Panc1 (cell line): Measurements from ENCODE around the gene PITRM1. TPM values are rescaled to one million over a fixed set of nuclear protein-coding genes. Genes with fewer than 3 reads are reported as not detected.

Source experiments
- ATAC-seq: fragments of 200-7000 bp; cut with Tn5 transposase; 2 replicates; pipeline ENCODE4 v1.9.1; 2020; ENCODE audit warnings: mild to moderate bottlenecking, moderate library complexity
- BruUV-seq: library from RNA; stranded (reverse); fragments of 400-500 nt; replicated peaks from 2 replicates; lab custom pipeline; 2021; lab: Mats Ljungman, UMichigan
- CTCF ChIA-PET: fragments of 300-600 bp; sonication (Branson Sonifier 250); formaldehyde crosslinking; loops from one replicate; lab custom pipeline; 2022; ENCODE audit warnings: antibody characterized with exemption; lab: Charles Lee
- POLR2A ChIA-PET: fragments of 300-600 bp; sonication (Branson Sonifier 250); formaldehyde crosslinking; loops from one replicate; lab custom pipeline; 2022; ENCODE audit warnings: antibody characterized with exemption; lab: Charles Lee
- DNase-seq: peaks from one replicate; pipeline ENCODE4 v3.0.0-alpha.2; 2010; ENCODE audit warnings: low read depth, low spot score
- H3K27ac ChIP-seq: 2 replicates; pipeline ENCODE4 v1.5.1; 2011; ENCODE audit warnings: mild to moderate bottlenecking, low read length, inconsistent platforms
- H3K27me3 ChIP-seq: fragments of 200-500 bp; sonication (Bioruptor generic); 2 replicates; pipeline ENCODE4 v1.6.0; 2014; ENCODE audit warnings: low read length, inconsistent platforms; ENCODE audit not compliant: control insufficient read depth, insufficient read depth
- H3K36me3 ChIP-seq: fragments of 200-500 bp; sonication (Bioruptor generic); 2 replicates; pipeline ENCODE4 v1.5.1; 2014; ENCODE audit warnings: inconsistent platforms, mild to moderate bottlenecking, low read length, moderate library complexity; ENCODE audit not compliant: control insufficient read depth, insufficient read depth
- H3K4me1 ChIP-seq: 2 replicates; pipeline ENCODE4 v1.5.1; 2011; ENCODE audit warnings: inconsistent platforms, mild to moderate bottlenecking, low read length, moderate library complexity; ENCODE audit not compliant: control insufficient read depth, insufficient read depth
- H3K4me3 ChIP-seq, 2 experiments: 2 replicates each; pipeline ENCODE4 v1.5.1; 2011 to 2012; ENCODE audit warnings: low read depth in 2 of 2, low read length in 2 of 2, mild to moderate bottlenecking in 2 of 2, inconsistent platforms in 1 of 2, moderate library complexity in 1 of 2
- H3K9me3 ChIP-seq: fragments of 200-500 bp; sonication (Bioruptor generic); 2 replicates; pipeline ENCODE4 v1.5.1; 2014; ENCODE audit warnings: low read depth, mild to moderate bottlenecking, inconsistent platforms, low read length, moderate library complexity; ENCODE audit not compliant: control insufficient read depth, insufficient read depth
- POLR2AphosphoS5 ChIP-seq: IDR thresholded peaks from 2 replicates; pipeline ENCODE4 v1.6.1; 2012; ENCODE audit warnings: mild to moderate bottlenecking, low read depth, low read length, moderate library complexity
- SIN3A ChIP-seq: IDR thresholded peaks from 2 replicates; pipeline ENCODE4 v1.6.1; 2012; ENCODE audit warnings: low read depth, mild to moderate bottlenecking, low read length, moderate library complexity, borderline replicate concordance; ENCODE audit not compliant: insufficient read depth
- TCF7L2 ChIP-seq: IDR thresholded peaks from 2 replicates; pipeline ENCODE4 v1.6.1; 2011; ENCODE audit warnings: mild to moderate bottlenecking, low read depth, low read length, inconsistent platforms
- in situ Hi-C: cut with HindIII; loops from 2 replicates; pipeline ENCODE4 v1.10.0; 2016; ENCODE audit warnings: low sequenced_read_pairs, low pct_unique_long_range_greater_than_20kb
- intact Hi-C: fragments of 100-400 bp; cut with micrococcal nuclease; formaldehyde crosslinking; loops from one replicate; pipeline ENCODE4 v1.10.0; 2022; ENCODE audit not compliant: unreplicated experiment
- total RNA-seq: library from RNA; stranded (reverse); gene quantifications from one replicate; pipeline ENCODE4 v1.2.1, GENCODE V29; 2021; ENCODE audit not compliant: unreplicated experiment
- TF ChIP-seq, protein P1 (sequence below): fragments of 450-650 bp; IDR thresholded peaks from 2 replicates; pipeline ENCODE4 v1.5.1; 2017; ENCODE audit warnings: mild to moderate bottlenecking
- TF ChIP-seq, protein P2 (sequence below), 2 experiments: IDR thresholded peaks; 2 replicates each; pipeline ENCODE4 v1.6.1; 2011 to 2012; ENCODE audit warnings: low read depth in 2 of 2, control low read depth in 1 of 2, low read length in 1 of 2, mild to moderate bottlenecking in 1 of 2, moderate library complexity in 1 of 2; ENCODE audit not compliant: insufficient read depth in 1 of 2

Gene PITRM1
- total RNA-seq, 1 experiment from 2014 or later, result 63.5 TPM

GRCh38 chr10:3102720-3103427 is 69.7 kb downstream of the PITRM1 start:
- no peaks in the 10 kb centered on the region for H3K27me3 ChIP-seq
- intact Hi-C loops, result no loop called here
- no peak for DNase-seq
- no TSS peak for BruUV-seq
- TF ChIP-seq POLR2AphosphoS5 (no peak), TCF7L2 (no peak), SIN3A (no peak)
- TF ChIP-seq, protein P1, sequence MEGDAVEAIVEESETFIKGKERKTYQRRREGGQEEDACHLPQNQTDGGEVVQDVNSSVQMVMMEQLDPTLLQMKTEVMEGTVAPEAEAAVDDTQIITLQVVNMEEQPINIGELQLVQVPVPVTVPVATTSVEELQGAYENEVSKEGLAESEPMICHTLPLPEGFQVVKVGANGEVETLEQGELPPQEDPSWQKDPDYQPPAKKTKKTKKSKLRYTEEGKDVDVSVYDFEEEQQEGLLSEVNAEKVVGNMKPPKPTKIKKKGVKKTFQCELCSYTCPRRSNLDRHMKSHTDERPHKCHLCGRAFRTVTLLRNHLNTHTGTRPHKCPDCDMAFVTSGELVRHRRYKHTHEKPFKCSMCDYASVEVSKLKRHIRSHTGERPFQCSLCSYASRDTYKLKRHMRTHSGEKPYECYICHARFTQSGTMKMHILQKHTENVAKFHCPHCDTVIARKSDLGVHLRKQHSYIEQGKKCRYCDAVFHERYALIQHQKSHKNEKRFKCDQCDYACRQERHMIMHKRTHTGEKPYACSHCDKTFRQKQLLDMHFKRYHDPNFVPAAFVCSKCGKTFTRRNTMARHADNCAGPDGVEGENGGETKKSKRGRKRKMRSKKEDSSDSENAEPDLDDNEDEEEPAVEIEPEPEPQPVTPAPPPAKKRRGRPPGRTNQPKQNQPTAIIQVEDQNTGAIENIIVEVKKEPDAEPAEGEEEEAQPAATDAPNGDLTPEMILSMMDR, result no peak
- TF ChIP-seq, protein P2, sequence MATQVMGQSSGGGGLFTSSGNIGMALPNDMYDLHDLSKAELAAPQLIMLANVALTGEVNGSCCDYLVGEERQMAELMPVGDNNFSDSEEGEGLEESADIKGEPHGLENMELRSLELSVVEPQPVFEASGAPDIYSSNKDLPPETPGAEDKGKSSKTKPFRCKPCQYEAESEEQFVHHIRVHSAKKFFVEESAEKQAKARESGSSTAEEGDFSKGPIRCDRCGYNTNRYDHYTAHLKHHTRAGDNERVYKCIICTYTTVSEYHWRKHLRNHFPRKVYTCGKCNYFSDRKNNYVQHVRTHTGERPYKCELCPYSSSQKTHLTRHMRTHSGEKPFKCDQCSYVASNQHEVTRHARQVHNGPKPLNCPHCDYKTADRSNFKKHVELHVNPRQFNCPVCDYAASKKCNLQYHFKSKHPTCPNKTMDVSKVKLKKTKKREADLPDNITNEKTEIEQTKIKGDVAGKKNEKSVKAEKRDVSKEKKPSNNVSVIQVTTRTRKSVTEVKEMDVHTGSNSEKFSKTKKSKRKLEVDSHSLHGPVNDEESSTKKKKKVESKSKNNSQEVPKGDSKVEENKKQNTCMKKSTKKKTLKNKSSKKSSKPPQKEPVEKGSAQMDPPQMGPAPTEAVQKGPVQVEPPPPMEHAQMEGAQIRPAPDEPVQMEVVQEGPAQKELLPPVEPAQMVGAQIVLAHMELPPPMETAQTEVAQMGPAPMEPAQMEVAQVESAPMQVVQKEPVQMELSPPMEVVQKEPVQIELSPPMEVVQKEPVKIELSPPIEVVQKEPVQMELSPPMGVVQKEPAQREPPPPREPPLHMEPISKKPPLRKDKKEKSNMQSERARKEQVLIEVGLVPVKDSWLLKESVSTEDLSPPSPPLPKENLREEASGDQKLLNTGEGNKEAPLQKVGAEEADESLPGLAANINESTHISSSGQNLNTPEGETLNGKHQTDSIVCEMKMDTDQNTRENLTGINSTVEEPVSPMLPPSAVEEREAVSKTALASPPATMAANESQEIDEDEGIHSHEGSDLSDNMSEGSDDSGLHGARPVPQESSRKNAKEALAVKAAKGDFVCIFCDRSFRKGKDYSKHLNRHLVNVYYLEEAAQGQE (IDR thresholded peaks at IDR 0.05; ENCODE audit: insufficient read depth in 1 of 2, low read depth in 2 of 2, low read length in 1 of 2), result no peak
- in situ Hi-C loops, result no loop called here
- no peaks in the 10 kb centered on the region for H3K9me3 ChIP-seq
- H3K4me3 ChIP-seq, result no peak overlapping the region
- ChIA-PET POLR2A (no interaction called here), CTCF (no interaction called here)
- ATAC-seq, result no peak
- H3K27ac ChIP-seq, result no peak overlapping the region; the same call in 1 of the 2 replicates
- H3K36me3 ChIP-seq, result peaks cover 7% of the 10 kb centered on the region
- no peaks in the 10 kb centered on the region for H3K4me1 ChIP-seq

GRCh38 chr10:3100856-3101640 is 71.5 kb downstream of the PITRM1 start:
- peaks cover 7% of the 10 kb centered on the region for H3K36me3 ChIP-seq
- POLR2A ChIA-PET, result interaction anchor here (0.8 kb wide), 1 partner anchor 10 kb away, joined by 4 read pairs; no protein-coding TSS in a partner anchor

More at GRCh38 chr10:3100856-3101640, 71.5 kb downstream of the PITRM1 start:
- Histone ChIP-seq H3K9me3 (no peaks in the 10 kb centered on the region), H3K27me3 (no peaks in the 10 kb centered on the region), H3K4me3 (no peak overlapping the region), H3K27ac (no peak overlapping the region), H3K4me1 (peaks cover 14% of the 10 kb centered on the region)
- CTCF ChIA-PET, result no interaction called here
- in situ Hi-C loops (no loop called here), intact Hi-C loops (no loop called here)
- DNase-seq (no peak), ATAC-seq (no peak)
- no TSS peak for BruUV-seq
- TF ChIP-seq SIN3A (no peak), POLR2AphosphoS5 (no peak), TCF7L2 (no peak)
- TF ChIP-seq, protein P1, result no peak
